Measurements from ENCODE around the gene MEI1. TPM values are rescaled to one million over a fixed set of nuclear protein-coding genes. Genes with fewer than 3 reads are reported as not detected.
A peak's percentile ranks its signal among the peaks of the same experiment; 100 is the strongest.

MEI1 gene
- total RNA-seq, 2 donors from 2014 or later: not detected

GRCh38 chr22:41793871-41794270 is 94.6 kb downstream of the MEI1 start:
- no peak overlapping the region for H3K27ac ChIP-seq
- no peak overlapping the region for H3K4me3 ChIP-seq
- no peaks in the 10 kb centered on the region for H3K36me3 ChIP-seq (replicated peaks in 1 of 2; ENCODE audit: insufficient read depth in 1 of 2, low read depth in 2 of 2)
- no peak for DNase-seq
- no peaks in the 10 kb centered on the region for H3K27me3 ChIP-seq
- no peaks in the 10 kb centered on the region for H3K9me3 ChIP-seq
- ATAC-seq: no peak
- intact Hi-C loops (cut with DNase I): no loop called here
- 91 to 92% methylated on average over 3 of the region's 3 CpGs for WGBS, 2 donors
- no peaks in the 10 kb centered on the region for H3K4me1 ChIP-seq
- TF ChIP-seq POLR2A (IDR thresholded peaks at IDR 0.05): no peak
- TF ChIP-seq CTCF (IDR thresholded peaks at IDR 0.05): no peak

- Histone ChIP-seq H3K27me3 (no peaks in the 10 kb centered on the region), H3K4me3 (no peak overlapping the region), H3K27ac (no peak overlapping the region), H3K9me3 (no peaks in the 10 kb centered on the region), H3K36me3 (replicated peaks in 1 of 2; ENCODE audit: insufficient read depth in 1 of 2, low read depth in 2 of 2) (no peaks in the 10 kb centered on the region), H3K4me1 (peaks cover 30% of the 10 kb centered on the region)
- no peak for DNase-seq
- TF ChIP-seq POLR2A (IDR thresholded peaks at IDR 0.05): no peak
- no peak for TF ChIP-seq CTCF (IDR thresholded peaks at IDR 0.05)
- intact Hi-C loops (cut with DNase I): no loop called here
- 94 to 96% methylated on average over 2 of the region's 2 CpGs for WGBS, 2 donors
- no peak for ATAC-seq
Observed at GRCh38 chr22:41798736-41799135, 99.4 kb downstream of the MEI1 start.

- Histone ChIP-seq H3K36me3 (replicated peaks in 1 of 2; ENCODE audit: insufficient read depth in 1 of 2, low read depth in 2 of 2) (no peaks in the 10 kb centered on the region), H3K4me3 (peak overlapping the region; percentile 28 to 63), H3K27me3 (no peaks in the 10 kb centered on the region), H3K9me3 (no peaks in the 10 kb centered on the region), H3K27ac (peak overlapping the region; percentile 75 to 92 (median 85)), H3K4me1 (peaks cover 30% of the 10 kb centered on the region)
- WGBS, 2 donors: 9 to 18% methylated on average over 19 to 38 of the region's 38 CpGs
- no peak for TF ChIP-seq POLR2A (IDR thresholded peaks at IDR 0.05)
- TF ChIP-seq CTCF (IDR thresholded peaks at IDR 0.05): no peak
- ATAC-seq (peak; percentile 29), DNase-seq (peak; percentile 30 to 43 (median 34))
- intact Hi-C loops (cut with DNase I): no loop called here
Observed at GRCh38 chr22:41799486-41800347, 100.4 kb downstream of the MEI1 start.

GRCh38 chr22:41800348-41801146 is 101.2 kb downstream of the MEI1 start, which contains the start of gene CCDC134:
Gene CCDC134, plus strand, starts transcription at chr22:41800679. Its CDS starts 8,212 bp downstream, at chr22:41808891.
- no peaks in the 10 kb centered on the region for H3K9me3 ChIP-seq
- DNase-seq: peak; percentile 92 to 94 (median 93)
- intact Hi-C loops (cut with DNase I): no loop called here
- peak; percentile 97 for ATAC-seq
- H3K36me3 ChIP-seq (replicated peaks in 1 of 2; ENCODE audit: insufficient read depth in 1 of 2, low read depth in 2 of 2): no peaks in the 10 kb centered on the region
- H3K4me1 ChIP-seq: peaks cover 30% of the 10 kb centered on the region
- TF ChIP-seq CTCF (IDR thresholded peaks at IDR 0.05): peak in 1 of 7 experiments; percentile 14
- TF ChIP-seq POLR2A (IDR thresholded peaks at IDR 0.05): peak; percentile 88 to 94 (median 94)
- H3K4me3 ChIP-seq: peak within 1 kb of the TSS; percentile 38 to 63
- peak within 1 kb of the TSS; percentile 75 to 92 (median 85) for H3K27ac ChIP-seq
- H3K27me3 ChIP-seq: no peaks in the 10 kb centered on the region
- WGBS, 2 donors: 1 to 2% methylated on average over 12 to 52 of the region's 52 CpGs
